T-helper 2 cell (primary cell): Measurements from ENCODE around the gene ZER1.
A peak's percentile ranks its signal among the peaks of the same experiment; 100 is the strongest.

Experiments
- DNase-seq, 5 experiments: peaks; one replicate each; pipeline versions ENCODE4 v3.0.0 to v3.0.0-alpha.2; 2012 to 2022

ZER1 gene

GRCh38 chr9:128733256-128733655, 38.5 kb downstream of the ZER1 start:
- DNase-seq, result no peak

GRCh38 chr9:128732576-128732975, 39.2 kb downstream of the ZER1 start:
- DNase-seq, result no peak

GRCh38 chr9:128731691-128732090, 40.0 kb downstream of the ZER1 start:
- no peak for DNase-seq

GRCh38 chr9:128731093-128731492, 40.6 kb downstream of the ZER1 start:
- no peak for DNase-seq

- DNase-seq, result no peak
These were observed 41.8 kb downstream of the ZER1 start for GRCh38 chr9:128729766-128730517.

- no peak for DNase-seq
These were observed 42.4 kb downstream of the ZER1 start for GRCh38 chr9:128729302-128729701.

GRCh38 chr9:128728298-128728697, 43.4 kb downstream of the ZER1 start:
- DNase-seq, result no peak

- DNase-seq, result no peak
These were observed 44.0 kb downstream of the ZER1 start for GRCh38 chr9:128727640-128728248.

- peak in 3 of 5 experiments; percentile 18 to 74 (median 33) for DNase-seq
These were observed 46.9 kb downstream of the ZER1 start for GRCh38 chr9:128724744-128725211.

GRCh38 chr9:128723866-128724743, 47.6 kb downstream of the ZER1 start, which contains the start of gene ZDHHC12:
TSS of gene ZDHHC12 (minus strand) at chr9:128724127. CDS start at chr9:128724093, 34 bp downstream.
- DNase-seq, result peak; percentile 98 to 100 (median 99)

GRCh38 chr9:128723352-128723865, 48.3 kb downstream of the ZER1 start:
- DNase-seq, result no peak

GRCh38 chr9:128722380-128723351, 49.1 kb downstream of the ZER1 start:
- no peak for DNase-seq

- DNase-seq, result no peak
These were observed 50.2 kb downstream of the ZER1 start for GRCh38 chr9:128721487-128722010.

- DNase-seq, result no peak
These were observed 50.8 kb downstream of the ZER1 start for GRCh38 chr9:128720841-128721486.

- DNase-seq, result no peak
These were observed 51.7 kb downstream of the ZER1 start for GRCh38 chr9:128719919-128720605.

GRCh38 chr9:128718475-128718874, 53.3 kb downstream of the ZER1 start:
- no peak for DNase-seq

- no peak for DNase-seq
These were observed 53.7 kb downstream of the ZER1 start for GRCh38 chr9:128718047-128718446.

GRCh38 chr9:128716581-128717254, 55.0 kb downstream of the ZER1 start:
- DNase-seq, result no peak

- DNase-seq, result no peak
These were observed 56.3 kb downstream of the ZER1 start for GRCh38 chr9:128715436-128715750.
